GM19455 (cell line): Measurements from ENCODE around the gene MACROH2A1.

Source experiments
- ATAC-seq: cut with Tn5 transposase; IDR thresholded peaks from one replicate; pipeline ENCODE4 v1.9.1; 2021; ENCODE audit not compliant: unreplicated experiment

The MACROH2A1 gene

DNA sequence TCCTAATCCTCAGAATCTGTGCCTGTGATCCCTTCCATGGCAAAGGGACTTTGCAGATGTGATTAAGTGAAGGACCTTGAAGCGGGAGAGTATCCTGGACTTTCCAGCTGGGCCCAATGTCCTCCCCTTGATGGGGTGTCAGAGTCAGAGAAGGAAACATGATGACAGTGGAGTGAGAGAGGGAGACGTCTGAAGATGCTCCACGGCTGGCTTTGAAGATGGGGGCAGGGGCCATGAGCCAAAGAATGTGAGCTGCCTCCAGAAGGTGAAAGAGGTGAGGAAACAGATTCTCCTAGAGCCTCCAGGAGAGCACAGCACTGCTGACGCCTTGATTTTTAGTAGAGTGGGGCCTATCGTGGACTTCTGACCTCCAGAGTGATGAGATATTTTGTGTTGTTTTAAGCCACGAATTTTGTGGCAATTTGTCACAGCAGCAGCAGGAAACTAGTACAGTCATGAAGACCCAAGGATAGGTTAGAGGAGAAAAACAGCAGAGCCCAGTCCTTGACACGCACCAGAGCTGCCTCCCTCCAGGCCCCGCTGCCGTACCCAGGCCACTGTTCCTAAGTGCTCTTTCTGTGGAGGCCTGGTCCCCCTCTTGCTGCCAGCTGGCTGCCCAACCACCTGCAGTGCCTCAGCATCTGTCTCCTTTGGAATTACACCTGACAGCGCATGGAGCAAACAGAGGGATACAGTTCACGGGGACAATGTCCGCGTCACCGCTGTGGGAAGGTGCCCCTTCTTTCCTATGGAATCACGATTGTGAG lies 78.1 kb downstream of the MACROH2A1 start:
- no peak for ATAC-seq

DNA sequence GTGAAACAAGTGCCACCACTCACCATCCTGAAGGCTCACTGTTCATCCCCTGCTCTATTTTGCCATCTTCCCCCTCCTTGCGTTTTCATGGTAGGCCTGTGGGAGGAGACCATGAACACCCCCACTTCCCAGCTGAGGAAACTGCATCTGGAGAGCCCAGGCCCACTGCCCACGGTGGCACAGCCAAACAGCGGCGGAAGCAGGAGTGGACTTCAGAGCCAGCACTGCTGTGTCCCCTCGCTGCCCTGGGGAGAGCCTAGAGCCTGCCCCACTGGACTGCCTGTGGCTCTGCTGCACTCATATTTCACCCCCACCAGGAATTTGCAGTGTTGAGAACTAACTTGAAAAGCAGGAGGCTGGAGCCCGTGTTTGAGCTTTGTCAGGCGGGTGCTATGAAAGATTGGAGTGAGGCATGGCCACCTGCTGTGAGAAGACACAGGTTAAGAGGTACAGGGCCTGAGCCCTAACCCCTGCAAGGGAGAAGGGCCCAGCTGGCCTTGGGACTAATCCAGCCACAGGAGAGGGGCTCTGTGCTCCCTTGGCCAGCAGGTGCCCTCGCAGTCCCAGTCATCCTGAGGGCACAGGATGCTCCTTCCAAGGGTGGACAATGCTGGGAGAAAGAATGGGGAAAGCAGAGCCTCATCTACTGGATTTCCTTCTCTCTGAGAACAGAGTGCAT lies 79.0 kb downstream of the MACROH2A1 start:
- no peak for ATAC-seq

DNA sequence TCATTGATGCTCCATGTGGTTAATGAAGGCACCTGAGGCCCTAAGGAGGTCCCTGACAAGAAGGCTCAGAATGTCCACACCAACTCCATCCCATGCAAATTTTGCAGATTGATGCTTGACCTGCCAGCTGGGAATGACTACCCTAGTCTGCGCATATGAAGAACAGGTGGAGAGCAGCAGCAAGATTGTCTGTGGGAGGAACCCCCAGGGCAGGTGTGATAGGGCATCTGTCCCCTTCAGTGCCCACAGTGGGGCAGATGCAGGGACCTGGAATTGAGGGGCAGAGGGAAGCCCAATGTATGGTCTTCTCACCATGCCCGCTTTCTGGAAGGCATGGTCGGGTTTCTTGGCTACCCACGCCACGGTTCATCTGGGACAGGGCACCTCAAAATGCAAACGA lies 79.6 kb downstream of the MACROH2A1 start:
- ATAC-seq = no peak

DNA sequence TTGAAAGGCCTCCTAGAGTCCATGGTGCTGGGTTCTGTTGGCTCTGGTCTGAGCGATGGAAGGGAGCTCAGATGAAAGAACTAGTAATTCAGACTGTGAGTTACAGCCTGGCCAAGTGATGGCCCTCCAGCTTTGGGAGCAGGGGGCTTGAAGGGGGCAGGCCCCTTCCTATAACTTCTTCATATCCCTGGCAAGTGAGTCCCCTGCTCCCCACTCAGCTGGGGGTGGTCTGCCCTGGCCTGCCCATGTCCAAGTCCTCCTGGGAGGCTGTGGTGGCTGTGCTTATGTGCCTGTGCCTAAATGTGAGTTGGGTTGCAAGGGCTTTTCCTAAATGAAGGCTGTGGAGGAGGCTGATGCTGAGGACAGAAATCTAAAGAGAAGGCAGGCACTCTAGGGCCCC lies 80.1 kb downstream of the MACROH2A1 start:
- no peak for ATAC-seq

DNA sequence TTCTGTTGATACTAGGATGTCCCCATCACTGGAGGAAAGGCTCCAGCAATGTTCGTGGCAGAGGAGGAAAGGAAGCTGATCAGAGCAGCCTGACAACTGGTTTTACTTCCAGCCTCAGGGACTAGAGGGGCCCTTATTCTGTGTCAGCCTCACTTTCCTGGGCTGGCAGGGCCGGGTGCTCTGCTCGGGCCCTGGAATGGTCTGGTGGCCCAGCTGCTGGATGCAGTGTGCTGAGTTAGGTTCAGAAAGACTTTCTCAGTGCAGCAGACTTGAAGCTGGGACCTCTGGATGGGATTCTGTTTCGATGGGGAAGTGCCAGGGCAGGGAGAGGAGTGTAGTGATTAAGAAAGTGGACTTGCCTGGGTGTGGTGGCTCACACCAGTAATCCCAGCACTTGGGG lies 81.0 kb downstream of the MACROH2A1 start:
- ATAC-seq = no peak

DNA sequence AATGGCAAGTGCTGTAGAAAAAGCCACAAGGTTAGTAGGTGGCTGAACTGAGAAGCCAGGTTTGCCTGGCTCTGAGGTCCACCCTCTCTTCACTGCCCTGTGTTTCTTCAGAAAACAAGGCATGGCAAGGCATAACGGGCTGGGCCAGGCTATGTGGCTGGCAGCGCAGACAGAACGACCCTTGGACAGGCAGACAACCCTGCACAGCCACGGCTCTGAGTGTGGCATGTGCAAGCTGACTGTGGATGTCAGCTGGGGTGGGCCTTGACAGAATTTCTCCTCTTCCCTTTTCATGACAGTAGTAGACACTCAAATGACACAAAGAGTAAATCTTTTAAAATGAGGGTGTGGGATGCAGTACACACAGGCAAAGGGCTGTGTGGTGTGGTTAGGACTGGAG lies 81.7 kb downstream of the MACROH2A1 start:
- ATAC-seq = no peak

DNA sequence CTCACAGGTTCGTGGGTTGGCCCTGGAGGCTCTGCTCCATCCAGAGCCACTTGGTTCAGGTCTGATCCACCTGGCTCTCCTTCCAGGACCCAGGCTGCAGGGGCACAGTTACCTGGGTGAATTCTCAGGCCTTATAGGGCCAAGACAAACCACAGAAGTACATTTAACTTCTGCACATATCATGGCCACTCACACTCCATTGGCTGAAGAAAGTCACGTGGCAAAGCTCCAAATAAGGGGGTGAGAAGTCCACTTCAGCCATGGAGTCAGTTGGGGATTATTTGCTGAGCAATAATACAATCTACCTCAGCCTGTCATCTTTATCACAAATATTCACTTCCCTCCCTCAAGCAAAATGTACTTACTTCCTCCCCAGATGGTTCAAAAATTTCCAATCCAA lies 83.6 kb downstream of the MACROH2A1 start:
- no peak for ATAC-seq

DNA sequence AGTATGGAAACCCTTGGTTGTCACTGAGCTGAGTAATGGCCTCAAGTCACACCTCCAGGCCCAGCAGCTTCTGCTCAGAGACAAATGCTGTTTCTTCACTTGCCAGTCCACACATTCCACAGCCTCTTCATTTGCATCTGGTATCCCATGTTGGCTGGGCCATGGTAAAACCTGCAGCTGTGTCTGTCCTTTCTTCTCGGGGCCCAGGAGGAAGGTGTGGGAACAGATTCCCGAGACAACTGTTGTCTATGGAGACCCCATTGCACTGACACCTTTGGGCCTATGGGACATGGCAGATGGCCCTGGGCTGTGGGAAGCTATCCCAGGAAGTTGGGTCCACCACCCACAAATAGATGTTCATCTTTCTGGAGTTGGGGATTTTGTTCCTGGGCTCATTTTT lies 85.1 kb downstream of the MACROH2A1 start:
- ATAC-seq = no peak

DNA sequence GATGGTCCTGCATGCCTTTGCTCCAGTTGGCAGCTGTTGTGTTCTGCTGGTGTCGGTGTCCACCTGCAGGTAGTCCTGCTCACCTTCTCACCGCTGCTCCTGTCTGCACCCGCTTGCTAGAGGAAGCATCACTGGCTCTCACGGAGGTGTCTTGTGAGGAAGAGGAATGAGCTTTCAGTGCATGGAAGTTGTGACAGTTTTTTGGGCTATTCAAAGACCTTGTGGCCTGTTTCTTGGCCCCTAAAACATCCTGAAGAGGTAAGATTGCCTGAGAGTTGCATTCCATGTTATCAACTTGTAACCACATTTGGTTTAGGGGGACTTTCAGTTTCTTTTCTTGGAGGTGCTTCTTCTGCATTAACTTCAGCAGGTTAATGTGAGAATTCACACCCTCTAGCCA lies 85.6 kb downstream of the MACROH2A1 start:
- no peak for ATAC-seq

DNA sequence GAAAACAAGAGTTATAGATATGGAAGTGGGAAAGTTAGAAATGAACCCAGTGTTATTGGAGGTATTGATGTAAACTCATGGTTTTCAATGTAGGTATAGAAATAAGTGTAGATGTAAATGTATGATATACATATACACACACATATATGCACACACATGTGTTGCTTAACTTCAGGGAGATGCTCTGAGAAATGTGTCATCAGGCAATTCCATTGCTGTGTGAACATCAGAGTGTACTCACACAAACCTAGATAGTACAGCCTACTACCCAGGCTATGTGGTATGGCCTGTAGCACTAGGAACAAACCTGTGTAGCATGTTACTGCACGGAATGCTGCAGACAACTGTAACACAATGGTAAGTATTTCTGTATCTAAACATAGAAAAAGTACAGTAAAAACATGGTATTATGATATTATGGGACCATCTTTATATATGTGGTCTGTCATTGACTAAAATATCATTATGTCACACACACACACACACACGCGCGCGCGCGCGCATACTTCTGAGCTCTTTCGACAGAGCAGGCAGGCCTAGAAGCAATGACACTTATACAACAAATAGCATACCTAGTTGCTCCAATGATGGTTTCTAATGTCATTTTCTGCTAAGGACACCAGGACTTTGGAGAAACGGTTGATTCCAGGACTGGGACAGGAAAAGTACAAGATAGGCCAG lies 86.6 kb downstream of the MACROH2A1 start:
- no peak for ATAC-seq

DNA sequence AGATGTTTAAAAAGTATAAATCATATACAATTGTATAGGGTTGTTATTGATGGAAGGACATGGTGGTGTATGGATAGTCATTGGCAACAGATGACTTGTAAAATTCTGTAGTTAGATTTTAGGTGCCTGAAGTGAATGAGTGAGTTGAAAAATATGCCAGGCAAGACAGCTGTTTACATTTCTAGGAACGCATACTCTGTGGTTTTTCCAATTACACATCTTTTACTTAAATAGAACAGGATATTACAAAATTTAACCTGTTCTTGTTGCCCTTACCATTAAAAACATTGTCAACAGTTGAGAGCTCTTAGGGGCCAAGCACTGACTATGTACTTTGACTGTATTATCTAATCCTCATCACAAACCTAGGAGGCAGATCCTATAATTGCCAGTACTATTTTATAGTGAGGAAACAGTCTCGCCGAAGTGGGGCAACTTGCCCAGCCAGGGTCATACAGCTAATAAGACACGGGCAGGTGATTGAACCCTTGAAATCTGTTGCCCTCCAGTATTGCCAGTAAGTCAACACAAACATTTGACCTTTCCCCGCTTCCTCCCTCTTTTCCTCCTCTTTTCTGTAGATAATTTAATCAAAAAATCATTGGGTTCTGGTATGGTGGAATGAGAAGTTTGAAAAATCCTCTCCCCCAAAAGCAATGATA lies 88.6 kb downstream of the MACROH2A1 start:
- ATAC-seq = no peak

DNA sequence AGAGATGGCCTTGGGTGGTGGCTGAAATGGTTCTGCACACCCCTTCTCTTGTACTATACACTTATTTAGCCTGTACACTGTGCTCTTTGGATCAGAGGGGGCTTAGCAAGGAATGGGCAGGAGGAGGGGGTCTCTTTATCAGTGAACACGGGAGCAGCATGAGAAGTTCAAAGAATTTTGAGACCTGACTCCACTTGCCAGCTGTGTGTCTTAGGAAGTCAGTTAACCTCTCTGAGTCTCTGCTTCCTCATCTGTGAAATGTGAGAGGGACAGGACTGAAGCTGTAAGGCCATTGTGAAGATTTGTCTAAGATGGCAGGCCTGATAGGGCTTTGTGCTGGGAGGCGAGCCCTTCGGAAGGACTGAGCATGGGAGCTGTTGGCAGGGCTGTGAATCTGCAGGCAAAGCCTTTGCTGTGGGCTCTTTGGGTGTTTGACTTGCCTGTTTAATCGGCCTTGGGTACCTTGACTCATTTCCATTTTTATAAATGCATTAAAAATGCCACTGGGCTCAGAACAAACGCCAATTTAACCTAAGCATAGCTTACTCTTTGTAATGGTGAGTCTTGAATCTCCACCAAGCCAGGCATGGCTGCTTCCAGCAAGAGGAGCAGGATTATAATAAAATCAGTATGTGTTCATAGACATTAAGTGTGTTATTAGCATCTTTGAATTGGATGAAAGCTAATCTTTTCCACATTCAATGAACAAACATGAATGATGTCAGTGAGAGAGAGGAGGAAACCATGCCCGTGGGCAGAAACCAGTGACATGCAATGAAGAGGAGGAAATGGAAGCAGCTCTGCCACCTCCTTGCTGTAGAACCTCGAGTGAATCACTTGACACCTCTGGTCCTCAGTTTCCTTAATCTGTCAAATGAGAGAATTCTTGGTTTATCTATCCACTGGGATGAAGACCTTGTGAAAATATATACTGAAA lies 89.4 kb downstream of the MACROH2A1 start:
- no peak for ATAC-seq

DNA sequence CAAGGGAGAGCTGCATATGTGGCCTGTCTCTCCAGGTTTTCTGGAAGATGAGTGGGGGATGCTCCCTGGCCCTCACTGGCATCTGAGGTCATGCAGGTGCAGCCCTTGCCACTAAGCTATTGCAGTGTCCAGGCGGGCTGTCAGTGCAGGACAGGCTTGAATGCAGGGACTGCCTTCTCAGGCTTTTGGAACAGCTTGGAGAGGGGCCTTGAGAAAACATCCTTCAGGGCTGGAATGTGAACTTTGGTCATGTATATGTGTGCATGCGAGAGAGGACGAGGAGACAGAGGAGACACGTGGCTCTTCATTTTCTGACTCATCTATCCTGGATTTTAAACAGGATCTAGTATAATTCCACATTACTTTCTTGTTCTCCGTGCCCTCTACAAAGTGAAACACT lies 90.3 kb downstream of the MACROH2A1 start:
- no peak for ATAC-seq

DNA sequence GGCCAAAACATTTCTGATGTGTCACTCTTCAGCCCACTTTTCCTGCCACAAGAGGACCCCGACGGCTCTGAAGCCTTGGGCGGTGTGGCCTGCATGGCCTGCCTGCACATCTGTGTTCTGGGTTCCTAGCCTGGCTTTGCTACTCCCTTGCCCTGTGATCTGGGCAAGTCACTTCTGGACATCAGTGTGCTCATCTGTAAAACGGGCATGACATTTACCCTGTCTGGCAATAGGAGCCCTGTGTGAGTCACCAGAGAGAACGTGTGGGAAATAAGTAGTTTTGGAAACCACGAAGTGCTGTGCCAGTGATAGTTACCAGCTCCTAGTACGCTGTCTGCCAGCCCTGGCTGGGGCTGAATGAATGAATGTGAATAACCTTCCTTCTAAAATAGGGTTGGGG lies 90.8 kb downstream of the MACROH2A1 start:
- no peak for ATAC-seq

DNA sequence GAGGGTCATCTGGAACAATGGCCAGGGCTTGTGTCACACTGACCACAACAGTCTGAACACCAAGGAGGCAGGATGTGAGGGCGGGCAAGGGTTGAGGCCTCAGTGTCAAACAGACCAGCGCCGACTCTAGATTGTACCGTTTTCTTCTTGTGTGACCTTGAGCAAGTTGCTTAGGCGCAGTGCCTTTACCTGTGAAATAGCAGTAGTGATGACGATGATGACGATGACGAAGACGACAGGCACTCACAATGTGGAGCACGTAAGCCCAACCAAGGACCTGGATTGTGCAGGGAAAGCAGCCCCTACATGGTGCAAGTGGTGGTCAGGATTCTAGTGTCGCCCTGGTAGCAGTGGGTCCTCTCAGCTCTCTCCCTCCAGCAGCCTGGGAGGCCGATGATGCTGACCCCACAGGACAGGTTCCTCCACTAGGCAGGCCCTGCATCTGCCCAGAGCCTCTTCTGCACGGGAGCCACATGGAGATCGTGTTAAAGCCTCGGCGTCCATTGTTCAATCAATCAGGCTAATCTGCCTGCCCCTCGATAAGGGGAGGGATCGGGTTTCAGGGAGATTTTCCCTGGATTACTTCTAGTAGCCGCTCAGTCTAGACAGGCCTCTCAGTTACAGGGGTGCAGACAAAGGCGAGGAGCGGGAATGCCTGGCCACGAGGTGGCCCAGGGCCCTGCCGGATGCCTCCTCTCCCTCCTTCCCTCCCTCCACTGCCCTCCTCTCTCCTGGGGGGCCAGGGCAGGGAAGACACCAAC lies 91.7 kb downstream of the MACROH2A1 start:
- no peak for ATAC-seq

DNA sequence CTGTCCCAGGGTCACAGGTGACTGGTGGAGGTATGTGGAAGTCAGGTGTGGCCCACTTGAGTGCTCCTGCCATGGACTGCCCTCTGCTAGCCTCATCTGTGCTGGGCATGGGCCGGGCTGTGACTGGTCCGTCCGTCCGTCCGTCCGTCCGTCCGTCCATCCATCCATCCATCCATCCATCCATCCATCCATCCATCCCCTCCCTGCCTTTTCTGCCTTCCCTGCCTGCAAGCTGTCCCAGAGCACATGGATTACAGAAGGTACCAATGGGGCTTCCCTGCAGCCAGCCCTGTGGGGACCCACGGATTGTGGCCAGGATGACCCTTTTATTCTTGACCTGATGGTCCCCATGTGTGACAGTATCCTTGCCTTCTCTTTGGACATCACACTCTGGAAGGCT lies 92.5 kb downstream of the MACROH2A1 start:
- no peak for ATAC-seq

DNA sequence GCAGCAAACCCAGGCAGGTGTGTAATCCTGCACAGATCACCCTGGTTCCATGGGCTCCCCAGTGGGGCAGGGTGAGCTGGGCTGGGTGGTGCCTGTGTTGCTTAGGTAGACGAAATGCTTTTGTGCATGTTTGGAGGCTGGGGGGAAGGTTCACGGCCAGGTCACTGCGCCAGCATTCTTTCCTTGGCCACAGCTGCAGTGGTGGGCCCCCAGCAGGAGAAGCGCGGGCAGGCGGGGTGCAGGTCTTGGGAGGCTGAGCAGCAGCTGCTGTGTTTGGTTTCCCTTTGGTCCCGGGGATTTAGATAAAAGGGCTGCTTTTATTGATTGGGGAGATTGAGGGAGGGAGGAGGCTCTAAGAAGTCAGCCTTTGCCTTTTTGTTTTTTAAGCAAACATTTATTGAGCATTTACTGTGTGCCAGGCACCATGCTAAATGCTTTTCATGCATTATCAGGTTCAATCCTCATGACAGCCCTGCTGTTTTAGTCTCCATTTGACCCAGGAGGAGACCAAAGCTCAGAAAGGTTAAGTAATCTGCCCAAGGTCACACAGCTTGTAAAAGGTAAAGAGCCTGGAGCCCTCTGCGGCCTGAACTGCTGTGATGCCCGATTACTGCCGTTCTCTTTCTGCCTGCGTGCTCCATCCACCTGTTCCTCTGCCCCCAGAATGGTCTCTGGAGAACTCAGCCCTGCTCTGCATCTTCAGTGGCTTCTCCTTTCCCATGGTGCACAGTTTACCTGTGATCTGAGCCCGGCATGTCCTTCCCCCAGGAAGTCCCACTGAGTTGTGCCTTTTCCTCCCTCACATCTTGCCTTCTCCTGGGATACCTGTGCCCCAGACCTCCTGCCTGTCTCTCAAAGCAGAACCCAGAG lies 94.4 kb downstream of the MACROH2A1 start:
- ATAC-seq = no peak

DNA sequence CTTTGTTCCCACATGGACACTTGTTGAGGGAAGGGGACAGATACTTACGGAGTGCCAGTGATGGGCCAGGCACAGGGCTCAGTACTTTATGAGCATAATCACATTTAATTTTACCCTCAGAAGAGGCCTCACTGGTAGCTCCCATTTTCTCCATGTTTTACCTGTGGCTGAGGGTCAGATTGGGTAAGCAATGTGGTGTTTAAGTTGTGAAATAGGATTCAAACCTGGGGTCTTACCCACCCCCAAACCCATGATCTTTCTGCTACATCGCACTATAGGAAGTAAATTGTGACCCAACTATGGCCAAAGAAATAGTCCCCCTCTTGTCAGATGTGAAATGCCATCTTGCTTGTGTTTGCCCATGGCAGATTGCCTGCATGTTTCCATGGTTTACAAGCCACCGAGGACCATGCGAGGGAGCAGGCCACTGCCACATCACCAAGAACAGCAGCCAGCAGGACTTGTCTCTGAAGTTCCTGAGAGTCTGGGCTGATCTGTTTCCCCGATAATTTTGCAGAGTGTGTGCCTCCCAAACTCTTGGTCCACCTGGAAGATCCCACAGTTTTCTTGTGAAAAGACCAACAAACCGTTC lies 95.4 kb downstream of the MACROH2A1 start:
- no peak for ATAC-seq
